Neural cell (in vitro differentiated cells): Measurements from ENCODE around the gene CCDC80. TPM values are rescaled to one million over a fixed set of nuclear protein-coding genes. Genes with fewer than 3 reads are reported as not detected.

Experiments used
- H2AFZ ChIP-seq: fragments of 200-600, 300-800 bp; sonication (generic), shearing (Covaris generic); 2 replicates; pipeline ENCODE4 v1.6.0; 2014; ENCODE audit warnings: low read depth, mild to moderate bottlenecking, antibody characterized with exemption, low read length, moderate library complexity
- H3F3A ChIP-seq: fragments of 200-600 bp; shearing (Covaris generic); 2 replicates; pipeline ENCODE4 v1.6.1; 2016; ENCODE audit warnings: mild to moderate bottlenecking, moderate library complexity, mixed read lengths, antibody characterized with exemption, low read length; ENCODE audit not compliant: insufficient read depth, poor library complexity, severe bottlenecking
- H3K27ac ChIP-seq: fragments of 200-600, 300-800 bp; sonication (generic), shearing (Covaris generic); 2 replicates; pipeline ENCODE4 v1.5.1; 2014; ENCODE audit warnings: mild to moderate bottlenecking, low read length, moderate library complexity
- H3K27me3 ChIP-seq: fragments of 300-800, 200-600 bp; sonication (generic), shearing (Covaris generic); 2 replicates; pipeline ENCODE4 v1.6.0; 2014; ENCODE audit warnings: mild to moderate bottlenecking, low read depth, low read length, moderate library complexity; ENCODE audit not compliant: insufficient read depth
- H3K36me3 ChIP-seq: fragments of 300-800, 200-600 bp; sonication (generic), shearing (Covaris generic); 2 replicates; pipeline ENCODE4 v1.5.1; 2014; ENCODE audit warnings: mild to moderate bottlenecking, antibody characterized with exemption, low read length, moderate library complexity; ENCODE audit not compliant: insufficient read depth
- H3K4me2 ChIP-seq: fragments of 300-800, 200-600 bp; sonication (generic), shearing (Covaris generic); 2 replicates; pipeline ENCODE4 v1.6.0; 2014; ENCODE audit warnings: mild to moderate bottlenecking, low read length
- H3K4me3 ChIP-seq: fragments of 300-800, 200-600 bp; sonication (generic), shearing (Covaris generic); 2 replicates; pipeline ENCODE4 v1.5.1; 2014; ENCODE audit warnings: mild to moderate bottlenecking, low read length, moderate library complexity
- H3K79me2 ChIP-seq: fragments of 200-600 bp; shearing (Covaris generic); replicated peaks from 2 replicates; pipeline ENCODE4 v1.6.0; 2014; ENCODE audit warnings: mild to moderate bottlenecking, low read length, moderate library complexity; ENCODE audit not compliant: insufficient read depth
- H3K9ac ChIP-seq: fragments of 300-800, 200-600 bp; sonication (generic), shearing (Covaris generic); 2 replicates; pipeline ENCODE4 v1.6.1; 2016; ENCODE audit warnings: mild to moderate bottlenecking, low read length, mixed read lengths
- H3K9me2 ChIP-seq: fragments of 200-600 bp; shearing (Covaris generic); 2 replicates; pipeline ENCODE4 v1.6.1; 2016; ENCODE audit warnings: mild to moderate bottlenecking, low read length, mixed read lengths; ENCODE audit not compliant: insufficient read depth
- H3K9me3 ChIP-seq: fragments of 200-600, 300-800 bp; sonication (generic), shearing (Covaris generic); 2 replicates; pipeline ENCODE4 v1.6.1; 2016; ENCODE audit warnings: mild to moderate bottlenecking, mixed run types, low read length, moderate library complexity, mixed read lengths
- H4K20me1 ChIP-seq: fragments of 200-600 bp; shearing (Covaris generic); 2 replicates; pipeline ENCODE4 v1.6.1; 2016; ENCODE audit warnings: mild to moderate bottlenecking, mixed run types; ENCODE audit not compliant: insufficient read depth
- EP300 ChIP-seq: fragments of 450-650 bp; conservative IDR thresholded peaks from 2 replicates; pipeline ENCODE4 v1.6.1; 2014; ENCODE audit warnings: antibody characterized with exemption, mild to moderate bottlenecking, moderate library complexity; ENCODE audit not compliant: poor library complexity, severe bottlenecking
- EZH2 ChIP-seq: fragments of 200-600, 300-800 bp; shearing (Covaris generic), sonication (generic); IDR thresholded peaks from 2 replicates; pipeline ENCODE4 v1.6.1; 2014; ENCODE audit warnings: antibody characterized with exemption, low read length, borderline replicate concordance, mild to moderate bottlenecking; ENCODE audit not compliant: insufficient read depth, poor library complexity, severe bottlenecking
- MXI1 ChIP-seq: fragments of 450-650 bp; conservative IDR thresholded peaks from 2 replicates; pipeline ENCODE4 v1.6.1; 2014; ENCODE audit warnings: antibody characterized with exemption, mild to moderate bottlenecking; ENCODE audit not compliant: poor library complexity, severe bottlenecking
- POLR2AphosphoS5 ChIP-seq: IDR thresholded peaks from 2 replicates; pipeline ENCODE4 v1.6.1; 2012
- RAD21 ChIP-seq: fragments of 450-650 bp; conservative IDR thresholded peaks from 2 replicates; pipeline ENCODE4 v1.6.1; 2014; ENCODE audit warnings: antibody characterized with exemption, mild to moderate bottlenecking, moderate library complexity
- SMC3 ChIP-seq: fragments of 450-650 bp; conservative IDR thresholded peaks from 2 replicates; pipeline ENCODE4 v1.6.1; 2014; ENCODE audit warnings: antibody characterized with exemption, mild to moderate bottlenecking, moderate library complexity; ENCODE audit not compliant: poor library complexity
- TAF1 ChIP-seq: IDR thresholded peaks from 2 replicates; pipeline ENCODE4 v1.6.1; 2012; ENCODE audit warnings: low read depth
- polyA plus RNA-seq: library from polyadenylated mRNA; depleted of rRNA; stranded (reverse); fragments of >200 nt; gene quantifications from 2 replicates; pipeline ENCODE4 v1.2.3, GENCODE V29; 2014
- TF ChIP-seq, protein P1 (sequence below): IDR thresholded peaks from 2 replicates; pipeline ENCODE4 v1.6.1; 2012; ENCODE audit warnings: borderline replicate concordance
- TF ChIP-seq, protein P2 (sequence below): fragments of 450-650 bp; IDR thresholded peaks from 2 replicates; pipeline ENCODE4 v1.5.1; 2014; ENCODE audit warnings: antibody characterized with exemption, mild to moderate bottlenecking, moderate library complexity; ENCODE audit not compliant: poor library complexity, severe bottlenecking

Gene CCDC80
- polyA plus RNA-seq, 1 donor from 2014 or later: 0.14 TPM

DNA sequence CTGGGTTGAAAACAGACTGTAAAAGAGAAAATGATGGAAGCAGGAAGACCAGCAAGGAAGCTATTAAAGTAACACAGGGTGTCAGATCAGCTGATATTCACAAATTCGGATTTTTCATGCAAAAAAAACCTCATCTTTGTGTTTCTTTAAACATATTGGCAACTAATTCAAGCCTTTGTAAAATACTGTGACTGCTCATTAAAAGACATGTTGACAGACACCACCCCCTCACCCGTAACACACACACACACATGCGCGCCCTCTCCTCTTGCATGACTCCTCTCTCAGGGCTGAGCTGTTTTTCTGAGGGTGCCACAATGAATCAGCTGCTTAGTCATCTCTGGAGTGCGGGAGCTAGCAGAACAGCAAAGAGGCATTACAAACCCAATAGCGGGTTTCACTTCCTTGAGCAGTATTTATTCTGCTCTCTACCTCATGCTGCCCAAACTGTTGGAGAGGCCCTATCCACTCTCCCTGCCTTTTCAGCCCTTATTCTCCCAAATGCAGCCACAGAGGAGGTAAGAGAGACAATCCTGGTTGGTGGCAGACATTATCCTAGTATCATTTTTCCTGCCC lies 35.8 kb upstream of the CCDC80 start:
- no peak overlapping the region for H3K9ac ChIP-seq
- no peaks in the 10 kb centered on the region for H3F3A ChIP-seq
- H3K79me2 ChIP-seq: no peaks in the 10 kb centered on the region
- H3K4me3 ChIP-seq: no peak overlapping the region
- H3K9me2 ChIP-seq: no peaks in the 10 kb centered on the region
- no peaks in the 10 kb centered on the region for H3K9me3 ChIP-seq
- no peak overlapping the region for H3K4me2 ChIP-seq
- H3K36me3 ChIP-seq: no peaks in the 10 kb centered on the region
- H3K27me3 ChIP-seq: no peaks in the 10 kb centered on the region
- H4K20me1 ChIP-seq: no peaks in the 10 kb centered on the region
- no peak overlapping the region for H3K27ac ChIP-seq
- no peak overlapping the region for H2AFZ ChIP-seq
- TF ChIP-seq, protein P1, sequence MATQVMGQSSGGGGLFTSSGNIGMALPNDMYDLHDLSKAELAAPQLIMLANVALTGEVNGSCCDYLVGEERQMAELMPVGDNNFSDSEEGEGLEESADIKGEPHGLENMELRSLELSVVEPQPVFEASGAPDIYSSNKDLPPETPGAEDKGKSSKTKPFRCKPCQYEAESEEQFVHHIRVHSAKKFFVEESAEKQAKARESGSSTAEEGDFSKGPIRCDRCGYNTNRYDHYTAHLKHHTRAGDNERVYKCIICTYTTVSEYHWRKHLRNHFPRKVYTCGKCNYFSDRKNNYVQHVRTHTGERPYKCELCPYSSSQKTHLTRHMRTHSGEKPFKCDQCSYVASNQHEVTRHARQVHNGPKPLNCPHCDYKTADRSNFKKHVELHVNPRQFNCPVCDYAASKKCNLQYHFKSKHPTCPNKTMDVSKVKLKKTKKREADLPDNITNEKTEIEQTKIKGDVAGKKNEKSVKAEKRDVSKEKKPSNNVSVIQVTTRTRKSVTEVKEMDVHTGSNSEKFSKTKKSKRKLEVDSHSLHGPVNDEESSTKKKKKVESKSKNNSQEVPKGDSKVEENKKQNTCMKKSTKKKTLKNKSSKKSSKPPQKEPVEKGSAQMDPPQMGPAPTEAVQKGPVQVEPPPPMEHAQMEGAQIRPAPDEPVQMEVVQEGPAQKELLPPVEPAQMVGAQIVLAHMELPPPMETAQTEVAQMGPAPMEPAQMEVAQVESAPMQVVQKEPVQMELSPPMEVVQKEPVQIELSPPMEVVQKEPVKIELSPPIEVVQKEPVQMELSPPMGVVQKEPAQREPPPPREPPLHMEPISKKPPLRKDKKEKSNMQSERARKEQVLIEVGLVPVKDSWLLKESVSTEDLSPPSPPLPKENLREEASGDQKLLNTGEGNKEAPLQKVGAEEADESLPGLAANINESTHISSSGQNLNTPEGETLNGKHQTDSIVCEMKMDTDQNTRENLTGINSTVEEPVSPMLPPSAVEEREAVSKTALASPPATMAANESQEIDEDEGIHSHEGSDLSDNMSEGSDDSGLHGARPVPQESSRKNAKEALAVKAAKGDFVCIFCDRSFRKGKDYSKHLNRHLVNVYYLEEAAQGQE: no peak
- TF ChIP-seq TAF1 (no peak), POLR2AphosphoS5 (no peak), EP300 (no peak), RAD21 (no peak), SMC3 (no peak), MXI1 (no peak), EZH2 (no peak)
- TF ChIP-seq, protein P2, sequence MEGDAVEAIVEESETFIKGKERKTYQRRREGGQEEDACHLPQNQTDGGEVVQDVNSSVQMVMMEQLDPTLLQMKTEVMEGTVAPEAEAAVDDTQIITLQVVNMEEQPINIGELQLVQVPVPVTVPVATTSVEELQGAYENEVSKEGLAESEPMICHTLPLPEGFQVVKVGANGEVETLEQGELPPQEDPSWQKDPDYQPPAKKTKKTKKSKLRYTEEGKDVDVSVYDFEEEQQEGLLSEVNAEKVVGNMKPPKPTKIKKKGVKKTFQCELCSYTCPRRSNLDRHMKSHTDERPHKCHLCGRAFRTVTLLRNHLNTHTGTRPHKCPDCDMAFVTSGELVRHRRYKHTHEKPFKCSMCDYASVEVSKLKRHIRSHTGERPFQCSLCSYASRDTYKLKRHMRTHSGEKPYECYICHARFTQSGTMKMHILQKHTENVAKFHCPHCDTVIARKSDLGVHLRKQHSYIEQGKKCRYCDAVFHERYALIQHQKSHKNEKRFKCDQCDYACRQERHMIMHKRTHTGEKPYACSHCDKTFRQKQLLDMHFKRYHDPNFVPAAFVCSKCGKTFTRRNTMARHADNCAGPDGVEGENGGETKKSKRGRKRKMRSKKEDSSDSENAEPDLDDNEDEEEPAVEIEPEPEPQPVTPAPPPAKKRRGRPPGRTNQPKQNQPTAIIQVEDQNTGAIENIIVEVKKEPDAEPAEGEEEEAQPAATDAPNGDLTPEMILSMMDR: no peak

DNA sequence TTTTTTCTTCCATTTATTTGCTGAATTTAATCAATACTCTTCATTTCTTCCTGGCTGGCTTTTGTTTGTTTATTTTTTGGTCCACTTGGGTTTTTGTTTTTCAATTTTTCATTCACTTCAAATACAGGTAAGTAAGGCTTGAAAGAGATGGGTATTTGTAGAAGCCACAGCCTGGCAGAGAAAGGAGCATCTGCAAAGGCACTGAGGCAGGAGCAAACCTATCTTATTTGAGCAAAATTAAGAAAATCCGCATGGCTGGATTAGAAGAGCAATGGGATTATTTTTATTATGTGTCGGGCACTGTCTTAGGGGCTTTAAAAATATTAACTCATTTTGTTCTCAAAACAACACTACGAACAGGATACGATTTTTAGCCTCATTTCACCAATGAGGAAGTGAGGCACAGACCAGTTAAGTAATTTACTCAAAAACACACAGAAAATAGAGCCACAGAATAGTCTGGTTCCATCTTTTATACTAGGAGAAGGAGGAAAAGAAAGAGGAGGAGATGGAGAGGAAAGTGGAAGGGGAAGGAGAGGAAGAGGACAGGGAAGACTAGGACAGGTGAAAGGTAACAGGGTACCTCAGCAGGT lies 35.1 kb upstream of the CCDC80 start:
- H3K27ac ChIP-seq: no peak overlapping the region
- H3K9me2 ChIP-seq: no peaks in the 10 kb centered on the region
- no peak overlapping the region for H3K4me2 ChIP-seq
- no peaks in the 10 kb centered on the region for H3K27me3 ChIP-seq
- no peaks in the 10 kb centered on the region for H4K20me1 ChIP-seq
- no peaks in the 10 kb centered on the region for H3F3A ChIP-seq
- no peak for TF ChIP-seq EP300
- no peak for TF ChIP-seq TAF1
- no peak for TF ChIP-seq EZH2
- TF ChIP-seq MXI1: no peak
- TF ChIP-seq, protein P1: no peak
- no peak for TF ChIP-seq SMC3
- TF ChIP-seq, protein P2: no peak
- TF ChIP-seq RAD21: no peak
- TF ChIP-seq POLR2AphosphoS5: no peak
- H3K9me3 ChIP-seq: no peaks in the 10 kb centered on the region
- no peaks in the 10 kb centered on the region for H3K79me2 ChIP-seq
- no peak overlapping the region for H3K9ac ChIP-seq
- no peaks in the 10 kb centered on the region for H3K36me3 ChIP-seq
- no peak overlapping the region for H2AFZ ChIP-seq
- H3K4me3 ChIP-seq: no peak overlapping the region
